Measurements from ENCODE around the gene BMP10.

The BMP10 gene

DNA sequence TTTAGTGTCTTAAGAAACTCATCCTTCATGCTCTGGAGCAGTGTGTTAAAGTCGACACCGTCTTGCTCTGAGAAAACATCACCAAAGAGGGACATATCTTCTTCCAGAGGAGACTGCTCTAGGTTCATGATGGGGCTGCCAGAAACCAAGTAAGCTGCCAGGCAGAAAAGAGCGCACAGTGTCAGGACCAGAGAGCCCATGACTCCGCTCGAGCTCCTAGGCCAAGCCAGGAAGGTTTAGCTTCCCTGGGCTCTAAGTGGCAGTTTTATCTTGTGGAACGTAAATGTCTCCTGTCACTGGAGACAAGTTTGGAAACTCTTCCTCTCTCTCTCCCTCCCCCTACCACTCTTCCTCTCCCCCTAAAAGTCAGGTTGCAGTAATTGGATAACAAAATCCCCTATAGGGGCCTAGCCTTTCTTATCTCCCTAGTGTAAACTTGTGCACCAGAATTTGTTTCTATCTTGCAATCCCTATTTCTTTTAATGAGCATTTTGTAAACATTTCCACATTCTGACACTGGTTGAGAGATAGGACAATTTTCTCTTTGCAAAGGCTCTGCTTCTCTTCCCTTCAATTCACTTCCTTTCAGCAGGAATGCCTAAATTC is at the start of gene BMP10:
Gene BMP10, minus strand, starts transcription at position 239 of the 606 bp plus-strand sequence. Its CDS starts 39 bp downstream, at position 200.
- no peaks in the 10 kb centered on the region for H3K36me3 ChIP-seq (ENCODE audit: insufficient read depth, low read length)
- no peak within 1 kb of the TSS for H3K4me3 ChIP-seq (ENCODE audit: low read depth, low read length)
- H3K27me3 ChIP-seq (ENCODE audit: insufficient read depth, low read length), result peaks cover 5% of the 10 kb centered on the region; the same call in 1 of the 2 replicates
- H3K4me1 ChIP-seq (ENCODE audit: control insufficient read depth, insufficient read depth, low read length, unreplicated experiment), result no peaks in the 10 kb centered on the region
- H3K27ac ChIP-seq (ENCODE audit: low read depth, low read length), result no peak within 1 kb of the TSS
- no peaks in the 10 kb centered on the region for H3K79me2 ChIP-seq (ENCODE audit: control insufficient read depth, insufficient read depth, low read length, unreplicated experiment)
- H2AFZ ChIP-seq (ENCODE audit: low read length, unreplicated experiment), result no peak within 1 kb of the TSS

GRCh38 chr2:68920481-68921170 is 49.4 kb upstream of the BMP10 start:
- H3K79me2 ChIP-seq (ENCODE audit: control insufficient read depth, insufficient read depth, low read length, unreplicated experiment), result no peaks in the 10 kb centered on the region
- no peak overlapping the region for H3K4me3 ChIP-seq (ENCODE audit: low read depth, low read length)
- no peaks in the 10 kb centered on the region for H3K36me3 ChIP-seq (ENCODE audit: insufficient read depth, low read length)
- peaks cover 6% of the 10 kb centered on the region for H3K4me1 ChIP-seq (ENCODE audit: control insufficient read depth, insufficient read depth, low read length, unreplicated experiment)
- no peaks in the 10 kb centered on the region for H3K27me3 ChIP-seq (ENCODE audit: insufficient read depth, low read length)
- H3K27ac ChIP-seq (ENCODE audit: low read depth, low read length), result no peak overlapping the region
- no peak overlapping the region for H2AFZ ChIP-seq (ENCODE audit: low read length, unreplicated experiment)

DNA sequence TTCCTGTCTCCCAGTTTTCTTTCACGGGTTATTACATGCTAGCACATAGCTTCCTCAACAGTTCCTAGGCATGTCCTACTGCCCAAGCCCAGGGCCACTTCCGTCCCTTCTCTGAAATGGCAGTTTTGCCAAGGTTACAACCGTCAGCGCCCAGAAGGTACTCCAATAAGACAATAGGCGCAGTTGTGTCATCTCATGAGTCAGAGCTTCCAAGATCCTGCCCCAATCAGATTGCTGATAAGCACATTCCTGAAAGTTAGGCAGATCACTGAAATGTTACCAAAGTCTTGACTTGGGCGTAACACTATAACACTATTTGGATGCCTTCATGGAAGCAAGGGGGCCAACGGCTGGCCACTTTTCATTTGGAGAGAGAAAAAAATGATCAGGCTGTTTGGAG is 47.3 kb upstream of the BMP10 start:
- H2AFZ ChIP-seq (ENCODE audit: low read length, unreplicated experiment), result no peak overlapping the region
- H3K4me1 ChIP-seq (ENCODE audit: control insufficient read depth, insufficient read depth, low read length, unreplicated experiment), result peaks cover 6% of the 10 kb centered on the region
- H3K27ac ChIP-seq (ENCODE audit: low read depth, low read length), result no peak overlapping the region
- no peaks in the 10 kb centered on the region for H3K79me2 ChIP-seq (ENCODE audit: control insufficient read depth, insufficient read depth, low read length, unreplicated experiment)
- H3K27me3 ChIP-seq (ENCODE audit: insufficient read depth, low read length), result no peaks in the 10 kb centered on the region
- no peaks in the 10 kb centered on the region for H3K36me3 ChIP-seq (ENCODE audit: insufficient read depth, low read length)
- no peak overlapping the region for H3K4me3 ChIP-seq (ENCODE audit: low read depth, low read length)

DNA sequence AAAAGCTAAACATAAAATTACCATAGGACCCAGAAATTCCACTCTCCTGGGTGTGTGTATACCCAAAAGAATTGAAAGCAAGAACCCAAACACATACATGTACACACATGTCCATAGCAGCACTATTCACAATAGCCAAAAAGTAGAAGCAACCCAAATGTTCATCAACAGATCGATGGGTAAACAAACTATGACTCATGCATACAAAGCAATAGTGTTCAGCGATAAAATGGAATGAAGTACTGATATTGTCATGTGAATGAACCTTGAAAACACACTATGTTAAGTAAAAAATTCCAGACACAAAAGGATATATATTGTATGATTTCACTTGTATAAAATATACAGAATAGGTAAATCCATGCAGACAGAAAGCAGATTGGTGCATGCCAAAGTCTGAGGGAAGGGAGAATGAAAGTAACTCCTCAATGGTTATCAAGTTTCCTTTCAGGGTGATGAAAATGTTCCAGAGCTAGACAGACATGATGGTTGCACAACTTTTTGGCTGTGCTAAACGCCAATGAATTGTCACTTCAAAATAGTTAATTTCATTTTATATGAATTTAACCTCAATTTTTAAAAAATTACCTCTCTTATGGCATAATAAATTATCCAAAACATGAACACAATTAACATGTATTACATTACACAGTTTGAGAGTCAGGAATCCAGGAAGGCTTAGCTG is 46.0 kb upstream of the BMP10 start:
- Histone ChIP-seq H3K36me3 (ENCODE audit: insufficient read depth, low read length) (no peaks in the 10 kb centered on the region), H3K27ac (ENCODE audit: low read depth, low read length) (no peak overlapping the region), H3K79me2 (ENCODE audit: control insufficient read depth, insufficient read depth, low read length, unreplicated experiment) (no peaks in the 10 kb centered on the region), H3K4me3 (ENCODE audit: low read depth, low read length) (no peak overlapping the region), H3K4me1 (ENCODE audit: control insufficient read depth, insufficient read depth, low read length, unreplicated experiment) (peaks cover 6% of the 10 kb centered on the region), H3K27me3 (ENCODE audit: insufficient read depth, low read length) (no peaks in the 10 kb centered on the region), H2AFZ (ENCODE audit: low read length, unreplicated experiment) (no peak overlapping the region)

DNA sequence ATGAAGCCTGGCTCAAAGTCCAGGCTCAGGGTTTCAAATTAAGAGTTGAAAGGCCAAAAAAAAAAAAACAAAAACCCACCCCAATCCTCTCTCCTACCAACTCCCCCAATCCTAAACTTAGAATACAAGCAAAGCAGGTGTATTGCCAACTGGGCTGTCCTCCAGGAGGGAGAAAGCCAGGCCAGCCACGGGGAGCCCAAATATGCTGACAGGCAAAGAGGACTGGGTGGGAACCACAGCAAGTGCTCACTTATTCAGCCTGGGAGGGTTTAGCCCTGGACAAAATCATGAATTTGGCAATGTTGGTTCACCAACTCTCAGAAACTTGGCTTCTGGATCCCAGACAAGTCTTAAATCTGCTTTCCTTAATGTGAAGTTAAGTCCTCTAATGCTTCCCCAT is 45.0 kb upstream of the BMP10 start:
- Histone ChIP-seq H3K79me2 (ENCODE audit: control insufficient read depth, insufficient read depth, low read length, unreplicated experiment) (no peaks in the 10 kb centered on the region), H3K4me3 (ENCODE audit: low read depth, low read length) (no peak overlapping the region), H3K27me3 (ENCODE audit: insufficient read depth, low read length) (no peaks in the 10 kb centered on the region), H2AFZ (ENCODE audit: low read length, unreplicated experiment) (no peak overlapping the region), H3K27ac (ENCODE audit: low read depth, low read length) (no peak overlapping the region), H3K4me1 (ENCODE audit: control insufficient read depth, insufficient read depth, low read length, unreplicated experiment) (peaks cover 6% of the 10 kb centered on the region), H3K36me3 (ENCODE audit: insufficient read depth, low read length) (no peaks in the 10 kb centered on the region)

GRCh38 chr2:68915393-68915792 is 44.2 kb upstream of the BMP10 start:
- Histone ChIP-seq H2AFZ (ENCODE audit: low read length, unreplicated experiment) (no peak overlapping the region), H3K4me3 (ENCODE audit: low read depth, low read length) (no peak overlapping the region), H3K27ac (ENCODE audit: low read depth, low read length) (no peak overlapping the region), H3K27me3 (ENCODE audit: insufficient read depth, low read length) (no peaks in the 10 kb centered on the region), H3K79me2 (ENCODE audit: control insufficient read depth, insufficient read depth, low read length, unreplicated experiment) (no peaks in the 10 kb centered on the region), H3K4me1 (ENCODE audit: control insufficient read depth, insufficient read depth, low read length, unreplicated experiment) (no peaks in the 10 kb centered on the region), H3K36me3 (ENCODE audit: insufficient read depth, low read length) (no peaks in the 10 kb centered on the region)

DNA sequence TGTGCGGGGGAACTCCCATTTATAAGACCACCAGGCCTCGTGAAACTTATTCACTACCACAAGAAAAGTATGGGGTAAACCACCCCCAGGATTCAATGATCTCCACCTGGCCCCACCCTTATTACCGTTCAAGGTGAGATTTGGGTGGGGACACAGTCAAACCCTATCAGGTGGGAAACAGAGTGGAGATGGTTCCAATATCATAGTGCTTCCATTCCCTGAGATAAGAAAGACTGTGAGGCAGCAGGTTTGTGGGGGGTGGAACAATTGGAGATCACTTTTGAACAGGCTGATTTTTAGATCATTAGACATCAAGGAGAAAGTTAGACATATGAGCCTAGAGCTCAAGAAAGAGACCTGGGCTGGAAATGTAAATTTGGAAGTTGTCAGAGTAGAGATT is 42.2 kb upstream of the BMP10 start:
- no peak overlapping the region for H3K4me3 ChIP-seq (ENCODE audit: low read depth, low read length)
- H3K79me2 ChIP-seq (ENCODE audit: control insufficient read depth, insufficient read depth, low read length, unreplicated experiment), result no peaks in the 10 kb centered on the region
- no peaks in the 10 kb centered on the region for H3K36me3 ChIP-seq (ENCODE audit: insufficient read depth, low read length)
- peaks cover 9% of the 10 kb centered on the region for H3K4me1 ChIP-seq (ENCODE audit: control insufficient read depth, insufficient read depth, low read length, unreplicated experiment)
- H2AFZ ChIP-seq (ENCODE audit: low read length, unreplicated experiment), result no peak overlapping the region
- no peak overlapping the region for H3K27ac ChIP-seq (ENCODE audit: low read depth, low read length)
- no peaks in the 10 kb centered on the region for H3K27me3 ChIP-seq (ENCODE audit: insufficient read depth, low read length)

GRCh38 chr2:68912732-68913131 is 41.5 kb upstream of the BMP10 start:
- H2AFZ ChIP-seq (ENCODE audit: low read length, unreplicated experiment), result no peak overlapping the region

GRCh38 chr2:68912111-68912510 is 40.9 kb upstream of the BMP10 start:
- peaks cover 11% of the 10 kb centered on the region for H3K4me1 ChIP-seq (ENCODE audit: control insufficient read depth, insufficient read depth, low read length, unreplicated experiment)
- H3K36me3 ChIP-seq (ENCODE audit: insufficient read depth, low read length), result no peaks in the 10 kb centered on the region
- H3K27ac ChIP-seq (ENCODE audit: low read depth, low read length), result no peak overlapping the region
- no peak overlapping the region for H3K4me3 ChIP-seq (ENCODE audit: low read depth, low read length)
- no peaks in the 10 kb centered on the region for H3K79me2 ChIP-seq (ENCODE audit: control insufficient read depth, insufficient read depth, low read length, unreplicated experiment)
- no peak overlapping the region for H2AFZ ChIP-seq (ENCODE audit: low read length, unreplicated experiment)
- no peaks in the 10 kb centered on the region for H3K27me3 ChIP-seq (ENCODE audit: insufficient read depth, low read length)

More at GRCh38 chr2:68912732-68913131, 41.5 kb upstream of the BMP10 start:
- no peak overlapping the region for H3K4me3 ChIP-seq (ENCODE audit: low read depth, low read length)
- no peaks in the 10 kb centered on the region for H3K79me2 ChIP-seq (ENCODE audit: control insufficient read depth, insufficient read depth, low read length, unreplicated experiment)
- peaks cover 11% of the 10 kb centered on the region for H3K4me1 ChIP-seq (ENCODE audit: control insufficient read depth, insufficient read depth, low read length, unreplicated experiment)
- H3K27ac ChIP-seq (ENCODE audit: low read depth, low read length), result no peak overlapping the region
- no peaks in the 10 kb centered on the region for H3K27me3 ChIP-seq (ENCODE audit: insufficient read depth, low read length)
- no peaks in the 10 kb centered on the region for H3K36me3 ChIP-seq (ENCODE audit: insufficient read depth, low read length)

DNA sequence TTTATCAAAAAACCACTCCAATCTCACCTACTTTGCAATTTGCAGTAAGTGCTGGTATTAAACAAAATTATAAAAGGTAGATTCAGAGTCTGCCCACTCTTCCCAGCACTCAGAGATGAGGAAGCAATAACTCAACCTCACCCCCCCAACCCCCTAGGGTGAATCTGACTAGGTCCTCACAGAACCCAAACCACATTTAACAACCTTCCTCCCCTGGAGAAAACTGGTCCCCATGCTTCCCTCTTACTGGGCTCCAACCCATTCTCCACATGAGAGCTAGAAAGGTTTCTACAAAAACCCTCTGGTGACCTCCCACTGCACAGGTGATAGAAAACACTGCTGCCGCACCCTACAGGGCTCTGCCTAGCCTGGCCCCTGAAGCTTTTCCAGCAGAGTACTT is 40.5 kb upstream of the BMP10 start:
- no peak overlapping the region for H3K27ac ChIP-seq (ENCODE audit: low read depth, low read length)
- H3K4me1 ChIP-seq (ENCODE audit: control insufficient read depth, insufficient read depth, low read length, unreplicated experiment), result peaks cover 11% of the 10 kb centered on the region

GRCh38 chr2:68911246-68911645 is 40.0 kb upstream of the BMP10 start:
- H3K36me3 ChIP-seq (ENCODE audit: insufficient read depth, low read length), result no peaks in the 10 kb centered on the region
- no peaks in the 10 kb centered on the region for H3K27me3 ChIP-seq (ENCODE audit: insufficient read depth, low read length)
- H3K4me3 ChIP-seq (ENCODE audit: low read depth, low read length), result no peak overlapping the region
- peaks cover 11% of the 10 kb centered on the region for H3K4me1 ChIP-seq (ENCODE audit: control insufficient read depth, insufficient read depth, low read length, unreplicated experiment)
- H3K27ac ChIP-seq (ENCODE audit: low read depth, low read length), result no peak overlapping the region
- no peak overlapping the region for H2AFZ ChIP-seq (ENCODE audit: low read length, unreplicated experiment)
- H3K79me2 ChIP-seq (ENCODE audit: control insufficient read depth, insufficient read depth, low read length, unreplicated experiment), result no peaks in the 10 kb centered on the region

More for the DNA sequence above, 40.5 kb upstream of the BMP10 start:
- H3K27me3 ChIP-seq (ENCODE audit: insufficient read depth, low read length), result no peaks in the 10 kb centered on the region
- no peak overlapping the region for H3K4me3 ChIP-seq (ENCODE audit: low read depth, low read length)
- H3K79me2 ChIP-seq (ENCODE audit: control insufficient read depth, insufficient read depth, low read length, unreplicated experiment), result no peaks in the 10 kb centered on the region
- H3K36me3 ChIP-seq (ENCODE audit: insufficient read depth, low read length), result no peaks in the 10 kb centered on the region
- H2AFZ ChIP-seq (ENCODE audit: low read length, unreplicated experiment), result no peak overlapping the region
